Neuronal stem cell (in vitro differentiated cells): ENCODE results near the gene DNAJC27.

Source experiments
- DNase-seq: peaks from one replicate; pipeline ENCODE4 v3.0.0-alpha.2; 2013; ENCODE audit warnings: low spot score
- H2AFZ ChIP-seq: one replicate; pipeline ENCODE4 v1.6.1; 2013; ENCODE audit warnings: mild to moderate bottlenecking, low read length, inconsistent platforms
- H2AK5ac ChIP-seq: 2 replicates; pipeline ENCODE4 v1.6.1; 2013; ENCODE audit warnings: low read depth, mild to moderate bottlenecking, inconsistent platforms, low read length, moderate library complexity, mixed read lengths
- H2BK120ac ChIP-seq: 2 replicates; pipeline ENCODE4 v1.6.1; 2013; ENCODE audit warnings: low read depth, mild to moderate bottlenecking, inconsistent platforms, low read length, moderate library complexity, mixed read lengths
- H2BK12ac ChIP-seq: one replicate; pipeline ENCODE4 v1.6.1; 2013; ENCODE audit warnings: low read length, inconsistent platforms
- H2BK15ac ChIP-seq: 2 replicates; pipeline ENCODE4 v1.6.1; 2013; ENCODE audit warnings: mild to moderate bottlenecking, low read length, inconsistent platforms, mixed read lengths
- H2BK5ac ChIP-seq: one replicate; pipeline ENCODE4 v1.6.1; 2013; ENCODE audit warnings: inconsistent platforms, mild to moderate bottlenecking, low read length, moderate library complexity
- H3K14ac ChIP-seq: one replicate; pipeline ENCODE4 v1.6.1; 2013; ENCODE audit warnings: low read length, inconsistent platforms
- H3K18ac ChIP-seq: 2 replicates; pipeline ENCODE4 v1.6.1; 2013; ENCODE audit warnings: low read length, inconsistent platforms
- H3K23ac ChIP-seq: 2 replicates; pipeline ENCODE4 v1.6.1; 2013; ENCODE audit warnings: low read depth, mild to moderate bottlenecking, mixed read lengths, low read length, inconsistent platforms; ENCODE audit not compliant: poor library complexity
- H3K27ac ChIP-seq: replicated peaks from 3 replicates; pipeline ENCODE4 v1.5.1; 2013; ENCODE audit warnings: low read length, inconsistent platforms
- H3K27me3 ChIP-seq, 3 experiments: 2 replicates each; pipeline ENCODE4 v1.6.1; 2013; ENCODE audit warnings: low read length in 3 of 3, mild to moderate bottlenecking in 2 of 3, inconsistent platforms in 1 of 3, low read depth in 1 of 3, mixed read lengths in 1 of 3, moderate library complexity in 1 of 3; ENCODE audit not compliant: control insufficient read depth in 3 of 3, insufficient read depth in 3 of 3
- H3K36me3 ChIP-seq, 2 donors: replicated peaks in 1 of 2; 2 replicates each; pipeline ENCODE4 v1.6.1; 2013; ENCODE audit warnings: low read length in 2 of 2; ENCODE audit not compliant: control insufficient read depth in 2 of 2, insufficient read depth in 2 of 2
- H3K4ac ChIP-seq: 2 replicates; pipeline ENCODE4 v1.6.1; 2013; ENCODE audit warnings: inconsistent platforms, mild to moderate bottlenecking, low read length, moderate library complexity
- H3K4me1 ChIP-seq, 2 donors: 1 replicate in 1 of 2; 2 replicates in 1 of 2; pipeline ENCODE4 v1.6.1; 2013; ENCODE audit warnings: low read length in 2 of 2, low read depth in 1 of 2; ENCODE audit not compliant: control insufficient read depth in 2 of 2, insufficient read depth in 1 of 2
- H3K4me2 ChIP-seq: one replicate; pipeline ENCODE4 v1.6.1; 2013; ENCODE audit warnings: mild to moderate bottlenecking, low read length, inconsistent platforms; ENCODE audit not compliant: insufficient read depth, poor library complexity, severe bottlenecking
- H3K4me3 ChIP-seq, 2 donors: 2 replicates each; pipeline ENCODE4 v1.5.1; 2013; ENCODE audit warnings: low read length in 2 of 2, mild to moderate bottlenecking in 2 of 2, inconsistent platforms in 1 of 2, moderate library complexity in 1 of 2
- H3K79me1 ChIP-seq: one replicate; pipeline ENCODE4 v1.6.1; 2013; ENCODE audit warnings: low read depth, mild to moderate bottlenecking, inconsistent platforms, low read length, moderate library complexity
- H3K9ac ChIP-seq: one replicate; pipeline ENCODE4 v1.6.1; 2013; ENCODE audit warnings: mild to moderate bottlenecking, low read depth, low read length, inconsistent platforms; ENCODE audit not compliant: poor library complexity
- H3K9me3 ChIP-seq, 2 donors: replicated peaks in 1 of 2; 2 replicates each; pipeline versions ENCODE3 to v1.6.1; 2013; ENCODE audit warnings: low read length in 2 of 2, mild to moderate bottlenecking in 2 of 2, inconsistent platforms in 1 of 2, low read depth in 1 of 2, mixed read lengths in 1 of 2, moderate library complexity in 1 of 2; ENCODE audit not compliant: control insufficient read depth in 2 of 2, insufficient read depth in 1 of 2
- H4K8ac ChIP-seq: one replicate; pipeline ENCODE4 v1.6.1; 2013; ENCODE audit warnings: low read depth, mild to moderate bottlenecking, inconsistent platforms, low read length, moderate library complexity
- H4K91ac ChIP-seq: one replicate; pipeline ENCODE4 v1.6.1; 2013; ENCODE audit warnings: low read length, low read depth, mild to moderate bottlenecking, inconsistent platforms; ENCODE audit not compliant: poor library complexity
- WGBS, 2 donors: extraction: QIAGEN DNeasy Blood & Tissue Kit; methylation state at CpG; one replicate each; pipeline ENCODE4 v1.1.7; 2013; ENCODE audit warnings: missing lambda C conversion rate in 2 of 2, mixed read lengths in 1 of 2; ENCODE audit not compliant: insufficient read length in 2 of 2, insufficient replicate concordance in 1 of 2; ENCODE audit errors: extremely low coverage in 2 of 2; 5-methylcytosine and 5-hydroxymethylcytosine counted together

Gene DNAJC27

GRCh38 chr2:25009954-25010353, 38.2 kb upstream of the DNAJC27 start:
- H3K4me2 ChIP-seq = no peak overlapping the region
- no peak overlapping the region for H2BK12ac ChIP-seq
- no peak overlapping the region for H3K23ac ChIP-seq
- no peak overlapping the region for H2AFZ ChIP-seq
- no peak overlapping the region for H3K18ac ChIP-seq
- no peak overlapping the region for H3K4ac ChIP-seq
- no peaks in the 10 kb centered on the region for H3K36me3 ChIP-seq
- H2BK15ac ChIP-seq = no peak overlapping the region
- no peak overlapping the region for H2BK5ac ChIP-seq
- H3K27me3 ChIP-seq = no peaks in the 10 kb centered on the region
- no peaks in the 10 kb centered on the region for H3K79me1 ChIP-seq
- no peak overlapping the region for H3K4me3 ChIP-seq
- H3K14ac ChIP-seq = no peak overlapping the region
- no peak overlapping the region for H3K9ac ChIP-seq
- H2BK120ac ChIP-seq = no peak overlapping the region
- H2AK5ac ChIP-seq = no peak overlapping the region
- no peaks in the 10 kb centered on the region for H3K4me1 ChIP-seq
- H3K9me3 ChIP-seq = no peaks in the 10 kb centered on the region
- H4K91ac ChIP-seq = no peak overlapping the region
- no peak for DNase-seq
- H3K27ac ChIP-seq = no peak overlapping the region
- no CpG with 5 or more reads among the region's 11 CpGs for WGBS, 2 donors
- no peak overlapping the region for H4K8ac ChIP-seq

- Histone ChIP-seq H3K23ac (no peak overlapping the region), H3K4me2 (no peak overlapping the region)
These were observed 30.3 kb upstream of the DNAJC27 start for GRCh38 chr2:25002066-25002465.

GRCh38 chr2:25001325-25001637, 29.5 kb upstream of the DNAJC27 start:
- no peak overlapping the region for H2AK5ac ChIP-seq
- H3K27ac ChIP-seq = no peak overlapping the region
- H3K4ac ChIP-seq = no peak overlapping the region
- no peak overlapping the region for H3K14ac ChIP-seq
- H3K4me2 ChIP-seq = no peak overlapping the region
- H2AFZ ChIP-seq = no peak overlapping the region
- no peak overlapping the region for H2BK120ac ChIP-seq
- DNase-seq = no peak
- no peak overlapping the region for H4K8ac ChIP-seq
- no CpG with 5 or more reads among the region's 7 CpGs for WGBS, 2 donors
- H2BK15ac ChIP-seq = no peak overlapping the region
- H3K27me3 ChIP-seq = peaks cover 0 to 9% (median 0%) of the 10 kb centered on the region in 3 experiments
- no peak overlapping the region for H2BK5ac ChIP-seq
- no peaks in the 10 kb centered on the region for H3K36me3 ChIP-seq
- H3K4me3 ChIP-seq = no peak overlapping the region
- H3K18ac ChIP-seq = no peak overlapping the region
- peaks cover 2 to 4% of the 10 kb centered on the region in 2 donors for H3K4me1 ChIP-seq
- H4K91ac ChIP-seq = no peak overlapping the region
- H3K9me3 ChIP-seq = no peaks in the 10 kb centered on the region
- no peak overlapping the region for H3K9ac ChIP-seq
- H3K79me1 ChIP-seq = no peaks in the 10 kb centered on the region
- no peak overlapping the region for H3K23ac ChIP-seq
- no peak overlapping the region for H2BK12ac ChIP-seq

More at GRCh38 chr2:25002066-25002465, 30.3 kb upstream of the DNAJC27 start:
- Histone ChIP-seq H4K91ac (no peak overlapping the region), H3K4ac (no peak overlapping the region), H3K27me3 (peaks cover 0 to 9% (median 0%) of the 10 kb centered on the region in 3 experiments), H3K36me3 (no peaks in the 10 kb centered on the region), H2BK15ac (no peak overlapping the region), H3K27ac (no peak overlapping the region), H3K14ac (no peak overlapping the region), H4K8ac (no peak overlapping the region), H3K18ac (no peak overlapping the region), H3K9ac (no peak overlapping the region), H3K4me3 (no peak overlapping the region), H3K9me3 (no peaks in the 10 kb centered on the region), H2AFZ (no peak overlapping the region), H2BK120ac (no peak overlapping the region), H3K79me1 (no peaks in the 10 kb centered on the region), H2BK5ac (no peak overlapping the region), H3K4me1 (peaks cover 0 to 4% of the 10 kb centered on the region in 2 donors), H2BK12ac (no peak overlapping the region), H2AK5ac (no peak overlapping the region)
- WGBS, 2 donors = no CpG with 5 or more reads among the region's 1 CpG
- no peak for DNase-seq

- no peak overlapping the region for H3K14ac ChIP-seq
- H2BK12ac ChIP-seq = no peak overlapping the region
- H3K4me3 ChIP-seq = no peak overlapping the region
- H3K4me1 ChIP-seq = peaks cover 2 to 4% of the 10 kb centered on the region in 2 donors
- no peak for DNase-seq
- H3K79me1 ChIP-seq = no peaks in the 10 kb centered on the region
- no peak overlapping the region for H3K4me2 ChIP-seq
- peak overlapping the region; percentile 30 for H2AFZ ChIP-seq
- no peak overlapping the region for H3K9ac ChIP-seq
- no peak overlapping the region for H2BK15ac ChIP-seq
- H2BK120ac ChIP-seq = no peak overlapping the region
- H4K8ac ChIP-seq = no peak overlapping the region
- peak overlapping the region; percentile 3 for H3K18ac ChIP-seq
- peaks cover 0 to 9% (median 0%) of the 10 kb centered on the region in 3 experiments for H3K27me3 ChIP-seq
- H4K91ac ChIP-seq = no peak overlapping the region
- H3K4ac ChIP-seq = no peak overlapping the region
- H3K9me3 ChIP-seq = no peaks in the 10 kb centered on the region
- H2BK5ac ChIP-seq = no peak overlapping the region
- H3K36me3 ChIP-seq = no peaks in the 10 kb centered on the region
- no peak overlapping the region for H3K27ac ChIP-seq
- no peak overlapping the region for H2AK5ac ChIP-seq
- H3K23ac ChIP-seq = peak overlapping the region; percentile 27
- WGBS, 2 donors = no CpG with 5 or more reads among the region's 6 CpGs
These were observed 29.0 kb upstream of the DNAJC27 start for GRCh38 chr2:25000503-25001324.
